Stimulated activated CD8-positive, alpha-beta memory T cell treated with anti-CD3 and anti-CD28 coated beads, Interleukin-12 subunit alpha, Interleukin-12 subunit beta, amount 100 ng/mL, for 24 hours (primary cell): ENCODE data around the gene SPRTN.
"Not testable (repeated sequence)": the region's sequence is repeated elsewhere in the genome, so short reads cannot be mapped to it uniquely, and the experiment has no call there.

Source experiments
- DNase-seq: peaks from one replicate; pipeline ENCODE4 v3.0.0-alpha.2; 2020; ENCODE audit errors: extremely low read depth

SPRTN gene

DNA sequence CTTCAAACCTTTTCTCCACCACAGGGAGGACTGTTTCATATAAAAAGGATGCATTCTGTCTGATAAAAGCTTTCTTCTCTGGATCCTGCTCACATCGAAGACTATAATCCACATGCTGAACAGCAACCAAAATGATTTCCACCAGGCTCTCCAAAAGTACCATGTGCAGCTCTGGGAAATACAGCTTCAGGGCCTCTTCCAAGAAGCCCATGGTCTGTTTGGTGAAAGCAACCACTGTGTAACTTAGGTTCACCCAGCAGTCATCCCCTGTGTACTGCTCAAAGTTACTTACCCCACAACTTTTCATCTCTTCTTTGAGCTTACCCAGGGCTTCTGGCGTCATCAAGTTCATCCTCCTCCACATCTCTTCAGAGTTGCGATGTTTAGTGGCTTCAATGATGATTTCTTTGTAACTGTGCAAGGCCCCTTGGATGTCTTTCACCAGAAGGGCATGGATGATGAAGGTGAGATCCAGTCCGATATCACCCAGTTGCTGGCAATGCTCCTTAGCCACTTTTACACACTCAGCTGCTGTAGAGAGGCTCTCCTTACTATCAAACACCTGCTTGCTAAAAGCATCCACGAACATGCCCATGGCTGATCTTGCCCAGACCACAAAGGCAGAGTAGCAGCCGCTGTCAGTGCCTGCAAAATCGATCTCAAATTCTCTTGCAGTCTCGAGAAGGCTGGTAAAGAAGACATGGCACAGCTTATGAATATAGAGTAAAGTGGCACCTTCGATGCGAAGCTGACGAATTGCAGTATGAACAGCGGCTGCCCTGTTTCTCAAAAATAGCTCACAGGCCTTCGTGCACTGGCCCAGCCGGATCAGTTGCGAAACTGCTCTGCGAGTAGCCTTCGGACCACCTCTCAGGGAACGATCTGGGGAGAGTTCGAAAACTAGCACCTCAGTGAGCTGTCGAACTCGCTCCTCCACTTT lies 2.2 kb upstream of the SPRTN start:
- DNase-seq, result no peak

DNA sequence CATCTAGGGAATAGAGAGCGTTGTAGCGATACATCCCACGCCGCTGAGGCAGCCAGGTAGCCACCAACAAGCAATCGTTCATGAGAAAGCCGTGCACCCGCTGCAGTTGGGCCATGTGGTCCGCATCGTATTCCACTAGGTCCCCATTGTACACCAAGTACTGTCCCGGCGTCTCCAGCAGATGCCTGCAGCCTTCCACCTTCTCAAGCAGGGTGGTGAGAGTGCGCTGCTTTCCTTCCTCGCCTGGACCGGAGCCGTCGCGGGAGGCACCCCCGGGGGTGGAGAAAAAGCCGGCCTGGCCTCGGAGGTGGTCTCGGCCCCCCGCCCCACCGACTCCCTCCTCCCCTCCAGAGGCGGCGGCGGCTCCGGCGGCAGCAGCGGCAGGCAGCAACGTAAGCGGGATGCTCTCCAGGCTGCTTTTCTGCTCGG lies 1.0 kb upstream of the SPRTN start:
- DNase-seq, result no peak

DNA sequence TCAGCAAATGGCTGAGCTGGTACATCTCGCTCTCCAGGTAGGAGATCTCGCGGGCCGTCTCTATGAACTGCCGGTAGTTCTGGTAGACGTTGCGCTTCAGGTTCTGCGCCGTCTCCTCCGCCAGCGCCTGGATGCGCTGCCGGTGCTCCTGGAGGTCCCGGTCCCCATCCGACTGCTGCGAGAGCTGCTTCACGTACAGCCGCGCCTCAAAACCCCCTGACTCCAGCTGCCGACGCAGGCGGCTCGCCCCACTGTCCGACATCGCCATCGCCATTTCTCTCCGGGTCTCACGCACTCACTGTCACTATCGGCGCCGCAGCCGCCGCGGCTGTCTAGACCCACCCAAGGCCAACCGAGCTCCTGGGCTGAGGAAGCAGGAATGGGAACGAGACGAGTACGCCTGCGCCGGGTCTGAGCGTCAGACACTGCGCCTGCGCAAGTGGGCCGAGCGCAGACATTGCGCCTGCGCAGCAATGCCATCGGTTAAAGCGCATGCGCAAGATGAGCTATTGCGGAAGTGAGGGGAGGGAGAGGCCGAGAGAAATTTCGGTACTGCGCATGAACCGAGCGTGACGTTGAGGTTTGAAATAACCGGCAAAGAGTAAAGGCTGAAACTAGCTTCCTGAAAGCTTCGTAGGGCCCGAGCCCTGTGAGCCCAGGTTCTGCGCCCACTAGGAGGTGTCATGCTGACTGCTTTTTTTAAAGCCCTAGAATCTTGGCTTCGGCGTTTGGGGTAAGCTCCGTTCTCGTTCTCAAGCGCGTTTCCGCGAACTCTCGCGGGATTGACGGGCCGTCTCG lies 422 bp upstream of the SPRTN start, which contains the start of gene EXOC8:
EXOC8 (minus strand) TSS at position 381 of the 798 bp plus-strand sequence; CDS start at position 274, 107 bp downstream.
- DNase-seq, result peak; percentile 85

DNA sequence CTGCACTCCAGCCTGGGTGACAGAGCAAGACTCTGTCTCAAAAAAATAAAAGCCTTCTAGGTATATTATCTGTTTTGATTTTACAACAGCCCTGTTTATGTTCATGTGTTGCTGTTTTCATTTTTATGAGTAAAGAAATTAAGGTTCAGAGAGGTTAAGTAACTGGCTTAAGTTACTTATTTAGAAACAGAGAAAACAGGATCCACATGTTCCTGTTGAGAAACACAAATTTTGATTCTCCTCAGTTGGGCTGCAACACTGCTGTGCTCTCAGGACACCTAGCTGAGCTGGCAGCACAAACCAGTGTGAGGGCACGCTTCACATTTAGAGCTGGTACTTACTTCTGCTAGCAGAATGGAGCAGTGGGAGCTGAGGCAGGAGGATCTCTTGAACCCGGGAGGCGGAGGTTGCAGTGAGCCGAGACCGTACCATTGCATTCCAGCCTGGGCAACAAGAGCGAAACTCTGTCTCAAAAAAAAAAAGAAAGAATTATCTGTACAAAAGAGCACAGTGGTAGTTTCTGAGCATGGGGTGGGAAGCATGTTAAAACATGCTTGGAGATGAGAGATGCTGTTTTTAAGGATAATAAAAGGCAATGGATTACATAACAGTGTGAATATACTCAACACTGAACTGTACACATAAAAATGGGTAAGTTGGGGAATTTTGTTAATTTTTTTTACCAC lies 2.4 kb downstream of the SPRTN start:
- DNase-seq, result no peak

DNA sequence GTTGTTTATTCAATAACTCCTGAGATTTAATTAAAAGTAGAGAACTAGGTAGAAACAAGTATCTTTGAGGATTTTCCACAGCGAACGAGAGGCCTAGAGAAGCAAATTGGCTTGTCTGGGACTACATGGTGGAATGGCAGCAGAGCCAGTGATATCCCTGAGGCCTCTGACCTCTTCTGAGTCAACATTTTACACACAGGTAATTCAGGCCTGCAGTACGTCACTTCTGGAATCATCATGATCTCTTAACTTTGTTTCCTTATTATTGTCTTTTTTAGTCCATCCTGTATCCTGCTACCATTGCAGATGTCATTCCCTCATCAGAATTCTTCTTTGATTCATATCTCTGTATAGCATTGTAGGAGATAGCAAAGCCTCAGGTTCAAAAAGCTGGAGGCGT lies 9.9 kb downstream of the SPRTN start:
- no peak for DNase-seq

DNA sequence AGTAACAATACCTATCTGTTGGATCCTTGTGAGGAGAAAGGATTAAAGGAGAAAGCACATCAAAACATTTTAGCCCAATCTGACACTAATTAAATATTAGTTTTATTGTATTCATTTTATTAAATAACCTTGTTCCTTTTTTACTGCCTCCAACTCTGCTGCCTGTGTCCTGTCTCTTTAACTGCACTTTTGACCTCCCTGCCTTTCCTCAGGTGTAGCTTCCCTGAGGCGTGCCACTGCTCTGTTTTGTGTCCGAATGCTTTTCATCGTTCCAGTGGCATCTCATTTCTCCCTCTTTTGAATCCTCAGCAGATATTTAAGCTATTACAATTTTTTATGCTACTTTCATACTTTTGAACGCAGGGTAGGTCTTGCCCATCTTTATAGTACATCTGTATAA lies 10.3 kb downstream of the SPRTN start:
- DNase-seq, result no peak

DNA sequence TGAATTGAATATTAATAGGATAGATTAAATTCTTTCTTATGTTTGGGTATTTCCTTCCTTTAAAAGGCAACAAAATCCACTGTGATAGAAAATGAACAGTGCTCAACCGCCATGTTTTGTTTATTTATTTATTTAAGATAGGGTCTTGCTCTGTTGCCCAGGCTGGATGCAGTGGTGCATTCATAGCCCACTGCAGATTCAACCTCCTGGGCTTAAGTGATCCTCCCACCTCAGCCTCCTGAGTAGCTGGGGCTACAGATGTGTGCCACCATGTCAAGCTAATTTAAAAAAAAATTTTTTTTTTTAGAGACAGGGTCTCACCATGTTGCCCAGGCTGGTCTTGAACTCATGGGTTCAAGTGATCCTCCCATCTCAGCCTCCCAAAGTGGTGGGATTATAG lies 10.8 kb downstream of the SPRTN start:
- not testable (repeated sequence) for DNase-seq

DNA sequence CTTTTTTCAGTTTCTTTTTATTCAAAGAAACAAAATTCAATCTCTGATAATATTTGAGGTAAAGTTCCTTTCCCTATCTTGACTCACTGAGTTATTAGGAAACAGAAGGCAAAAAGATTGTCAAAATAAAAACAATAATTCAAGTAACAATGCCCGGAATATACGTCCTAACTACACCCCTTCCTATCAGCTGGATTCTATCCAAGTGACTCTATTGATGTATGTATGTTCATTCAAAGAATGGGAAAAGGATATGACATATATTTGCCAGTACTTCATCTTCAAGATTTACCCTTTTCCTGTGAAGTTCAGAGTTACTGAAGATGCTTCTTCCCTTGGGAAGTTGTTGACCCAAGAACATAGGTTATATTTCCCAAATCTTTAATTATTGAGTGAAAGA lies 13.7 kb downstream of the SPRTN start:
- DNase-seq, result no peak

DNA sequence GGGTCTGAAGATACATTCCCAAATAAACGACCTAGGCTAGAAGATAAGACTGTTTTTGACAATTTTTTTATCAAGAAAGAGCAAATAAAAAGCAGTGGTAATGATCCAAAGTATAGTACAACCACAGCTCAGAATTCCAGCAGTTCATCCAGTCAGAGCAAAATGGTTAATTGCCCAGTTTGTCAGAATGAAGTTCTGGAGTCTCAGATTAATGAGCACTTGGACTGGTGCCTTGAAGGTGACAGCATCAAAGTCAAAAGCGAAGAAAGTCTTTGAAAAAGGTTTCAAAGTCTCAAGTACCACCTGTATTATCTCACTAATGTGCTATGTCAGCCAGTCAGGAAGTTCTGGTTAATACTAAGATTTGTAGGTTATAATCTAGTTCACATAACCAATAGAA lies 15.0 kb downstream of the SPRTN start:
- DNase-seq, result no peak

DNA sequence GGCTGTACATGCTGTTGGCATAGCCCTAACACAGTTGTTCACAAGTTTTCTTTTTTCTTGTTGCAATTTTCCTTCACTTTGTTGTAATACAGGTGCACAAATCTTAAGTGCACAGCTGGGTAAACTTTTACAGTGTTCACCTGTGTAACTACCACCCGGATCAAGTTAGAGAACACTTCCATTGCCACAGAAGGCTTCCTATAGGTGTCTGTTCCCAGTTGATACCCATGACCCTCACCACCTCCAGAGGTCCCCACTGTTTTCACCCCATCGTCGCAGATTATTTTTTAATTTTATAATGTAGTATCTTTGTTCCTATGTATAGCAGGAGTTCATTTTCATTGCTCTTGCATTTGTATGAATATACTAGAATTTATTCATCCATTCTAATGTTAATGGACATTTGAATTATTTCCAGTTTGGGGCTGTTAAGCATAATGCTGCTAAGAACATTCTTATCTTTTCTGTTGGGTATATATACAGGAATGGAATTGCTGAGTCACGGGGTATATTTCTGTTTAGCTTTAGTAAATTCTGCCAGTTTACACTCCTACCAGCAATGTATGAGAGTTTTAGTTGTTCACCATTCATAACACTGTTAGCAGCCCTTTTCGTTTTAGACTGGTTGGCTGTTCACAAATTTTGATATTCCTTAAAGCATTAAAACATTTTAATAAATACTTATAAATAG lies 16.4 kb downstream of the SPRTN start:
- DNase-seq, result no peak

DNA sequence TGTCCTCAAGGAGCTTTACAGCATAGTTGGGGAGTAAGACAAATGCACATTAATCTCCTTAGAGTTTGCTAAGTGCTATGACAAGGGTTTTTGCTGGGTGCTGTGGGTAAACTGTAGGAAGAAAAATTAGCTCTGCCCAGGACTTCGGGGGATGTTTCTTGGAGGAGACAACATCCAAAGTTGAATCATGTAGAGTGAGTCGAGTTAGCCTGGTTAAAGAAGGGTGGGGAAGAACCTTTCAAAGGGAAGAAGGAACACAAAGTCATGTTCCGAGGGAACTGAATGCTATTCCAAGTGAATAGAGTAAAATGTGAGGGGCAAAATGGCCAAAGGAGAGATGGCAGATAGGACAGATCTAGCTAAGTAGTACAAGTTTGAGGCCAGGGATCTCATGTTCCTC lies 17.1 kb downstream of the SPRTN start:
- DNase-seq, result no peak

DNA sequence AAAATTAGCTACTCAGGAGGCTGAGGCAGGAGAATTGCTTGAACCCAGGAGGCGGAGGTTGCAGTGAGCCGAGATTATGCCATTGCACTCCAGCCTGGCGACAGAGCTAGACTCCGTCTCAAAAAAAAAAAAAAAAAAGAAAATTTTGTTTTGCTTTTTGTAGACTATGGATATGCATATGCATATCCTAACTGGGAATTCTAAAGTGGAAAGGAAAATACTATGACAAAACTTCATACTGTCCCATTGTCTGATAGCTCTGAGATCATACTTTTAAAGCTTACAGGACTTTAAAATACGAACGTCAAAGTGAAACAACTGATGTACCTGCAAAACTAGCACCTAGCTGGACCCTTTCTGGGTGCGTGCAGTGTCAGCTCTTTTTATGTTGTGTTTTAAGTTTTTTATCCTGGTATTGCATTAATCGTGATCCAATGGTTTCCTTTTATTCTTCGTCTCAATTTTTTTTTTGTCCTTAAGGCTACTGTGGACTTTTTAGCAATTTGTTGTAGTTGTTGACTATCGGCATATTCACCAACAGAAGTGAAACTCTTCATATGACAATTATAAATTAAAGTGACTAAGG lies 19.2 kb downstream of the SPRTN start:
- DNase-seq, result no peak

DNA sequence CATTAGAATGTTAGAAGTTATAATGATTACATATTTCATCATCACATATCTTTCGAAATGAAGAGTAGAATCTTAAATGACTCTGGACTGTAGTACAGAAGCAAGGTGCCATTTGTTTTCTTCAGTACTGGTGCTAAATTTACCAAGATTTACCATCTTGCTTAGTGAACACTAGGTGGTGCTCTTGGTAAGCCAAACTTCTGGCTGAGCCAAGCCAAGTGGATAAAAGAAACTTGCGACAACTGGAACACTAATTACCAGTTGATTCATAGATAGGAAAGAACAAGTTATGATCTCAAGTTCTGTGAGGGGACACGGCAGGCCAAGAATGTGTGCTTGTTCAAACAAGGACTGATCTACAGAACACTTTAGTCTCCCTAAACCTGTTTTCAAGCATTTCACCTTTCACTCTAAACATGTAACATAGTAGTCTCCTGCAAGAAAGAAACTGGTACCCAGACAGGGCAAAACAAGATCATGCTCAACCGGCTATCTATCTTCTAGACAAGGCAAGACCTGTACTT lies 19.8 kb downstream of the SPRTN start:
- no peak for DNase-seq

DNA sequence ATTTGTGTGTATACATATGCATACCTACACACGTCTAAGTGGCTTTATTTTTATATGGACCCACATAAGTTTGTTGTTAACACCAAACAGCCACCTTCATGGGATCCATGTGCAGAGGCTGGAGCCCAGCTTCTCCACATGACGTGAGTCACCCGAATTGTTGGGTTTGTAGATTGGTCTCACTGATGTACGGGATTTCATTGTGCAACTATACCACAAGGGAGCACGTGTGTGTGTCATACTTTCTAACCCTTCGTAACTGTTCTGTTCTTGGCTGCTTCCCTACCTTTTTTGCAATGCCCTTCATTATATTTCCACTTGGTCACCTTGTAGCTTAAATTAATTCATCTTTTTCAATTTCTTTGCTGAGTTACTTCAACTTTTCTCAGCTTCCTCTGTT lies 21.0 kb downstream of the SPRTN start:
- DNase-seq, result no peak

DNA sequence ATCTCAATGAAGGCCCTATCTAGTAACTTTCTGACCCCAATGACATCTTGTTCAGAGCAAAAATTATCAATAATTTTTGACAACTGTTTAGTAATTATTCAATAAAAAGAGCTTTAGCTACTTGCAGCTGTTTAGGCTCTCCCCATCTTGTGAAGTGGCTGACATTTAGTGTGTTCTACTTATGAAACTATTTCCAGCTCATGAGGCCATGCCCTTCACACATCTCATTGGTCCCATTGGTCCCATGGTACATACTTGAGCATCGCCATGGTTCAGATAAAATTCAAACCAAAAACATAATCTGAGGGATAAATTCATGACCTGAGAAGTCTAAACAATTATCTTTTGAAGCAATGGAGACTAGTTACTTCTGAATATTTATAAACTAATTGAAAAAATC lies 24.2 kb downstream of the SPRTN start:
- DNase-seq, result no peak

DNA sequence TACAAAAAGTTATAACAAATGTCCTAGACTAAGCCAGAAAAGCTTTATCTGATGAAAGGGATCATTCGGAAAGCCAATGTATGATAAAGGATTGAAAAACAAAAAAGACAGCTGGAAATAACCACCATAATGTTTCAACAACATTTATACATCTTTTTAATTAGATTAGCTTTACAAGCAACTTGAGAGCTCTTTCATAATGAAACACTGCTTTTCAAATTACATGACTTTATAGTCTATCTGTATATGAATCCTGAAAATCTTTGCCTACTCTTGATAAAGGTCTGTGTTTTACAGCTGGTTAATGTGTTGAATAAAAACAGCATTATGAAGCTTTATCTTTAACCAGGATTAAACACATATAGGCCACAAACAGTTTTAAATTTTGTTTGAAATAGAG lies 25.5 kb downstream of the SPRTN start:
- DNase-seq, result no peak

DNA sequence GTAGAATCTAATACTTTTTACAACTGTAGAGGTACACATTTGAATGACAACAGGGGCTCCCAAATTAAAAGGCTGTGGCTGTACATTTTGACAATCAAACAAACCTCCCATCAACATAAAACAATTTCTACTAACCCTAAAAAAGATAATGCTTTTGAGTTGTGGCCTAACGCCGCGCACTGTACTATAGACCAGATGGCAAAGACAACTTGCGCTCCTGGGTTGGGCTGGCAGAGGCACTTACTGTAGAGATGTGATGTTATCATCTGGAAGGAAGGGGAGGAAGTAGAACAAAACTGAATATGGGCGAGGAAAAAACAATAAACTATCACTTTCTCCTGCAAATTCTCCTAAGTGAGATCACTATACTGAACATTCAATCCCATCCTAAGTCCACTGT lies 26.1 kb downstream of the SPRTN start:
- no peak for DNase-seq

DNA sequence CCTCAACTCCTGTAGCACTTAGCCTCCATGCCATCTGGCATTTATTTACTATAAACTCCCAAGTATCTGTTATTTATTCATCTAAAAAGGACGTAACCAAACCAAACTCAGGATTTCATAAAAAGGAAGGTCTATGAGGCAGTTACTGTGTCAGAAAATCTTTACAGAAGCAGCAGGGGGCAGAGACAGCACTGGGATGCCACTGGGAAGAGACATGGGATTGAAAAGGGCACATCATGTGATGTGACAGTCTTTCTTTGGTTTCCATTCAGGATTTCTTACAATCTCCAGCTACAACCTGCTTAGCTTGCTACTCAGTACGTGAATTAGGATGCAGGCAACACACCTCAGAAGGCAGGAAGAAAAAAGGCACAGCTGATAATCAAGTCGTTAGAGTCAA lies 31.2 kb downstream of the SPRTN start:
- DNase-seq, result no peak

DNA sequence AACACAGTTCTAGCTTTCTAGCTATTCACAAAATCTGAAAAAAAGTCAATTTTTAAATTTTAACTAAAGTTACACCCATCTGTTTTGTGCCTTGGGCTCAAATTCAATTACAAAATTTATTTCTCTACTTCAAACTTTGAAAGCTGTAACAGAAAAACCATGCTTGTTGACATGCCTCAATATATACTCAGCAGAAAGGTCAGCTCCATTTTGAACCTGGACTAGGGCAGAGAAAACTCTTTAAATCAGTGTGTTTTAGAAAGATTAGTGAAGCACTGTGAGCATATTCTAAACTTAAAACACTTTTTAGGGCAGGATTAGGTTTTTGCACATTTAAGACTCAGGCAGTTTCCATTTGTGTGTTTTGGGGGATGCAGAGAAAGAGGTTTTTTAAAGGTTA lies 34.4 kb downstream of the SPRTN start:
- no peak for DNase-seq

DNA sequence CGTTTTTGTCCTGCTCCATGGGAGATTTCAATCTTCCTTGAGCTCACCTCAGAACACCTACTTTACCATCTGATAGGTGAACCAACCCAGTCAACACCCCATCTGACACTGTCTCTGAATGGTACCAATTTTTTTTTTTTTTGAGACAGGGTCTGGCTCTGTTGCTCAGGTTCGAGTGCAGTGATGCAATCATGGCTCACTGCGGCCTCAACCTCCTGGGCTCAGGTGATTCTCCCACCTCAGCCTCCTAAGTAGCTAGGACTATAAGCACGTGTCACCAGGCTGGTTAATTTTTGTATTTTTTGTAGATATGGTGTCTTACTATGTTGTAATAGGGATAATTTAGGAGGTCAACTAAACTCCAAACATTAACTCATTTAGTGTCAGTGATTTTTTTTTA lies 36.3 kb downstream of the SPRTN start:
- no peak for DNase-seq

DNA sequence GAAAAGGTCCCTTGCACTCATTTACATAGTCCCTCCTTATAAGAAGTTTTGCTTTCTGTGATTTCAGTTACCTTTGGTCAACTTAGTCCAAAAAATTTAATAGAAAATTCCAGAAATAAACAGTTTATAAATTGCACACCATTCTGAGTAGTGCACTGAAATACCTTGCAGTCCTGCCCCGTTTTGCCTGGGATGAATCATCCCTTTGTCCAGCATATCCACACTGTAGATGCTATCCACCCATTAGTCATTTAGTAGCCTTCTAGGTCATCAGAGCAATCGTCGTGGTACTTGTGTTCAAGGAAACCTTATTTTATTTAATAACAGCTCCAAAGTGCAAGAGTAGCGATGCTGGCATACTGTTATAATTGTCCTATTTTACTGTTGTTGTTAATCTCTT lies 38.0 kb downstream of the SPRTN start:
- no peak for DNase-seq
